Measurements from ENCODE around the gene PREX1. TPM values are rescaled to one million over a fixed set of nuclear protein-coding genes. Genes with fewer than 3 reads are reported as not detected.

Gene PREX1
- total and polyA plus RNA-seq, 2 of the 4 experiments (the other 2 are of a cell fraction), result 0.67 to 0.72 TPM

GRCh38 chr20:48736636-48737035, 91.2 kb downstream of the PREX1 start:
- no peak for DNase-seq
- no peaks in the 10 kb centered on the region for H3K9me3 ChIP-seq (ENCODE audit: control insufficient read depth, insufficient read depth, low read length)
- H4K8ac ChIP-seq (ENCODE audit: low read depth in 2 of 2, low read length in 2 of 2), result no peak overlapping the region
- H3K4me1 ChIP-seq (ENCODE audit: control insufficient read depth, insufficient read depth, low read length), result no peaks in the 10 kb centered on the region
- intact Hi-C loops (cut with micrococcal nuclease) (no loop called here), in situ Hi-C loops (cut with MboI; ENCODE audit: low sequenced_read_pairs) (no loop called here), dilution Hi-C loops (cut with HindIII; ENCODE audit: low sequenced_read_pairs, unreplicated experiment) (no loop called here)
- no peaks in the 10 kb centered on the region for H3K79me1 ChIP-seq (ENCODE audit: low read depth in 1 of 2, low read length in 2 of 2)
- H2AK9ac ChIP-seq (replicated peaks; ENCODE audit: low read depth, low read length, poor library complexity), result no peak overlapping the region
- no peak overlapping the region for H3K56ac ChIP-seq (ENCODE audit: extremely low read depth, insufficient read depth, low read length)
- H3K4me2 ChIP-seq (ENCODE audit: low read depth, low read length), result no peak overlapping the region
- H3K9ac ChIP-seq (ENCODE audit: low read depth, low read length), result no peak overlapping the region
- H4K20me1 ChIP-seq (ENCODE audit: insufficient read depth, low read length), result no peaks in the 10 kb centered on the region
- no peak for ATAC-seq (ENCODE audit: low read depth)
- H3K18ac ChIP-seq (ENCODE audit: low read depth, low read length), result no peak overlapping the region
- ChIA-PET POLR2A (ENCODE audit: unreplicated experiment) (no interaction called here), CTCF (no interaction called here)
- no peak overlapping the region for H2AK5ac ChIP-seq (ENCODE audit: low read depth, low read length)
- no peak overlapping the region for H2BK20ac ChIP-seq (ENCODE audit: low read depth, low read length)
- H3K4ac ChIP-seq (ENCODE audit: low read depth, low read length), result no peak overlapping the region
- H3K27ac ChIP-seq (ENCODE audit: insufficient read depth, low read length), result no peak overlapping the region
- H3K27me3 ChIP-seq (ENCODE audit: control insufficient read depth, insufficient read depth, low read length), result peaks cover 3% of the 10 kb centered on the region; the same call in 1 of the 2 replicates
- no CpG with 5 or more reads among the region's 2 CpGs for WGBS, 2 experiments (ENCODE audit: extremely low coverage in 2 of 2, insufficient read length in 1 of 2)
- BruUV-seq (replicated peaks), result no TSS peak
- no peaks in the 10 kb centered on the region for H3K36me3 ChIP-seq (ENCODE audit: control insufficient read depth, insufficient read depth, low read length)
- H4K5ac ChIP-seq (ENCODE audit: low read depth, low read length), result no peak overlapping the region
- no peak for TF ChIP-seq CTCF (conservative IDR thresholded peaks at IDR 0.05; ENCODE audit: low read depth, low read length)
- TF ChIP-seq MXI1 (IDR thresholded peaks at IDR 0.05; ENCODE audit: borderline replicate concordance, low read depth, low read length), result no peak
- TF ChIP-seq RAD21 (IDR thresholded peaks at IDR 0.05; ENCODE audit: low read length), result no peak
- no peak for TF ChIP-seq ELK1 (IDR thresholded peaks at IDR 0.05; ENCODE audit: borderline replicate concordance, low read depth, low read length)
- no peak for TF ChIP-seq CHD1 (IDR thresholded peaks at IDR 0.05; ENCODE audit: low read depth, low read length)
- no peak for TF ChIP-seq FOS (IDR thresholded peaks at IDR 0.05; ENCODE audit: low read depth, low read length)
- no peak for TF ChIP-seq POLR2A (IDR thresholded peaks at IDR 0.05; ENCODE audit: low read depth, low read length)
- no peak for TF ChIP-seq USF2 (IDR thresholded peaks at IDR 0.05; ENCODE audit: low read depth, low read length)
- no peak for TF ChIP-seq SMC3 (IDR thresholded peaks at IDR 0.05; ENCODE audit: low read depth, low read length)
- TF ChIP-seq NFE2L2 (IDR thresholded peaks at IDR 0.05; ENCODE audit: low read depth, low read length), result no peak
- TF ChIP-seq BHLHE40 (IDR thresholded peaks at IDR 0.05; ENCODE audit: low read depth, low read length), result no peak
- no peak overlapping the region for H2BK15ac ChIP-seq (ENCODE audit: low read depth, low read length)
- no peak overlapping the region for H3K14ac ChIP-seq (replicated peaks; ENCODE audit: low read depth, low read length)
- no peak overlapping the region for H2BK5ac ChIP-seq (ENCODE audit: low read depth, low read length, poor library complexity, severe bottlenecking)
- H2AFZ ChIP-seq (replicated peaks; ENCODE audit: low read length, poor library complexity), result no peak overlapping the region
- no peak overlapping the region for H4K91ac ChIP-seq (ENCODE audit: insufficient read depth, low read depth, low read length)
- H3K4me3 ChIP-seq (ENCODE audit: insufficient read depth, low read depth, low read length), result no peak overlapping the region
- H2BK120ac ChIP-seq (ENCODE audit: low read depth, low read length), result no peak overlapping the region
- no peak overlapping the region for H3K23ac ChIP-seq (ENCODE audit: low read depth, low read length)
- no peaks in the 10 kb centered on the region for H3K9me1 ChIP-seq (ENCODE audit: insufficient read depth, low read length)
